Measurements from ENCODE around the gene INMT. TPM values are rescaled to one million over a fixed set of nuclear protein-coding genes. Genes with fewer than 3 reads are reported as not detected.

The INMT gene
- total and polyA plus RNA-seq, 10 of the 15 experiments (the other 5 are each of a cell fraction or from before 2014, with no cell fraction given) = 0.03 to 0.20 (median 0.10) TPM; not detected in 7

- Histone ChIP-seq H3K4me1 (ENCODE audit: control insufficient read depth, insufficient read depth, low read length) (no peaks in the 10 kb centered on the region), H3K4me2 (ENCODE audit: control insufficient read depth, insufficient read depth) (no peak overlapping the region), H3K9me3 (replicated peaks; ENCODE audit: control insufficient read depth, insufficient read depth, low read length) (no peaks in the 10 kb centered on the region), H3K27me3 (replicated peaks in 1 of 2; ENCODE audit: control insufficient read depth in 2 of 2, insufficient read depth in 2 of 2, low read length in 1 of 2) (no peaks in the 10 kb centered on the region; a peak in 3 of 4 replicates), H3K4me3 (no peak overlapping the region), H4K20me1 (ENCODE audit: control insufficient read depth, insufficient read depth) (no peaks in the 10 kb centered on the region), H2AFZ (ENCODE audit: control insufficient read depth, low read depth, low read length) (no peak overlapping the region), H3K27ac (ENCODE audit: control insufficient read depth, insufficient read depth) (no peak overlapping the region), H3K36me3 (ENCODE audit: control insufficient read depth in 2 of 2, insufficient read depth in 2 of 2, low read length in 1 of 2) (no peaks in the 10 kb centered on the region), H3K79me2 (ENCODE audit: control insufficient read depth, insufficient read depth, low read length) (no peaks in the 10 kb centered on the region), H3K9ac (ENCODE audit: control insufficient read depth, insufficient read depth, low read length) (no peak overlapping the region)
- CTCF ChIA-PET = no interaction called here
- SMC1A ChIA-PET (ENCODE audit: uncharacterized antibody, unreplicated experiment) = no interaction called here
- WGBS (ENCODE audit: insufficient coverage, insufficient replicate concordance, low lambda C conversion rate, missing lambda C conversion rate) = 14% methylated on average over 6 of the region's 6 CpGs
- intact Hi-C loops (cut with micrococcal nuclease; ENCODE audit: unreplicated experiment) (no loop called here), in situ Hi-C loops (cut with MboI) (loop anchor here (10.0 kb wide), 1 partner anchor 481 kb away; no protein-coding TSS in a partner anchor)
- no peak for FAIRE-seq
- POLR2A ChIA-PET = no interaction called here
- no TSS peak for BruUV-seq (replicated peaks)
- no peak for DNase-seq (ENCODE audit: low read depth, low spot score)
- TF ChIP-seq MYB (IDR thresholded peaks at IDR 0.05; ENCODE audit: borderline replicate concordance, low read depth, low read length) = no peak
- no peak for TF ChIP-seq ZBTB40 (IDR thresholded peaks at IDR 0.05; ENCODE audit: borderline replicate concordance)
- no peak for TF ChIP-seq KLF5 (IDR thresholded peaks at IDR 0.05; ENCODE audit: partially characterized antibody)
- RAD21 ChIA-PET (ENCODE audit: unreplicated experiment) = no interaction called here
- no peak for ATAC-seq
These were observed 6.5 kb upstream of the INMT start for GRCh38 chr7:30745261-30745941.
